G401 (cell line): ENCODE measurements around the gene SMIM13. TPM values are rescaled to one million over a fixed set of nuclear protein-coding genes. Genes with fewer than 3 reads are reported as not detected.

ENCODE experiments used
- DNase-seq: peaks from one replicate; pipeline ENCODE4 v3.0.0-alpha.2; 2015; ENCODE audit warnings: low spot score
- in situ Hi-C: cut with HindIII; loops from 2 replicates; pipeline ENCODE4 v1.10.0; 2016; ENCODE audit warnings: low sequenced_read_pairs, mixed read lengths
- total RNA-seq: library from RNA; depleted of rRNA; stranded (reverse); fragments of >200 nt; shearing (Covaris generic); gene quantifications from 2 replicates; pipeline ENCODE4 v1.2.3, GENCODE V29; 2014

Gene SMIM13
- total RNA-seq, 1 experiment from 2014 or later: 17.3 TPM

DNA sequence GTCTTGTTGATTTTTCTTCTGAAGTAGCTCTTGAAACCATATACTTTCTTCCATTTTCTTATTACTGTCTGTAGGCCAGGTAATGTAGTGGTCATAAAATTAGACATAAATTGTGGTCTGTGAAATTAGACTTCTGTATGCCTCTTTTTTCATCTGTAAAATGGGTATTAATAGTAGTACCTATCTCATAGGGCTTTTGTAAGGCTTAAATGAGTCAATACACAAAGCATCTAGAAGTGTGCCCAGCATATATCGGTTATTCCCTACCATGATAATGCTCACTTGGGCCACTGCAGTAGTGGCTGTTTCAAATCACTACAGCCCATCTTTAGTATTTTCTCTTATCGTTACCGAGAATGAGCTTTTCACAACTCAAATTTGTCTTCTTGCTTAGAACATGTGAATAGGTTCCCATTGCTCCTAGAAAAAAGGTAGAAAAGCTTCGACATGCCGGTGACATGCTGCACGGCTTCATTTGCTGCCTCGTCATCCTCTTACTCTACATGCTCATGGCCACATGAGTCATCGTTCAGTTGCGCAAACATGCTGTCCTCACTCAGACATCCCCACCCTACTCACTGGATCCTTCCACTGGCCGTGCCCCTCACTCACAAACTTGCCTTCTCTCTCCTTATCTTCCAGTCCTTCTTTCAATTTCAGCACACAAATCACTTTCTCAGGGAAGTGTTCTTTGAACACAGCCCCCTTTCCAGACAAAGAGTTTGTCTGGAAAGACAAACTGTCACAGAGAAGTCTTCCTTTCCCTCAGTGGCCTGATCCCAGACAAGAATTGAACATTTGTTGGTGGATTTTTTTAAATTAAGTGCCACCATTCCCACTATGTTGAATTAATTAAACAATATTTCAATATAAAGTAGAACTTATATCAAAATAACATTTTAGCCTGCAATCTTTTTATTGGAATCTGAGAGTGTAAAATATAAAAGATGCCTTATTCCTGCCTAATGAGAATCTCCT is 50.0 kb downstream of the SMIM13 start:
- in situ Hi-C loops: no loop called here
- no peak for DNase-seq

DNA sequence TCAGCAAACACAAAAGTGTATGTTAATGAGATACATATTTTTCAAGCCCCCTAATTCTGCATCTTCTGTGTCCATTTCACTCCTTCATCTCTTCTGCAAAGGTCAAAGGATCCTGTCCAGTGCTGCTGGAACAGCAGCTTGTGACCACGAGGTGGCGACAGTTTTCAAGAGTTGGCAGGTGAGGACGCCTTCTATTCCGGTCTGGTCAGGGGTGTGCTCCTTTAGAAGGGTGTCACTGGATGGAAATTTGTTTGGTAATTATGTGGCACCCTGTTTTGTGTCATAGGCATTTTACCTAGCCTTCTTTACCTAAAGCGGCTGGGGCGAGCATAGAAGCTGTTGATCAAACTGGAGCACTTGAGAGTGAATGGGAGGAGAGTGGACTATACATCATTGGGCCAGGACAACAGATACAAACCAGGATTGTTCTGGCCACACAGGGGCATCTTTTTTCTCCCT is 50.8 kb downstream of the SMIM13 start:
- DNase-seq: peak; percentile 84
- in situ Hi-C loops: no loop called here

DNA sequence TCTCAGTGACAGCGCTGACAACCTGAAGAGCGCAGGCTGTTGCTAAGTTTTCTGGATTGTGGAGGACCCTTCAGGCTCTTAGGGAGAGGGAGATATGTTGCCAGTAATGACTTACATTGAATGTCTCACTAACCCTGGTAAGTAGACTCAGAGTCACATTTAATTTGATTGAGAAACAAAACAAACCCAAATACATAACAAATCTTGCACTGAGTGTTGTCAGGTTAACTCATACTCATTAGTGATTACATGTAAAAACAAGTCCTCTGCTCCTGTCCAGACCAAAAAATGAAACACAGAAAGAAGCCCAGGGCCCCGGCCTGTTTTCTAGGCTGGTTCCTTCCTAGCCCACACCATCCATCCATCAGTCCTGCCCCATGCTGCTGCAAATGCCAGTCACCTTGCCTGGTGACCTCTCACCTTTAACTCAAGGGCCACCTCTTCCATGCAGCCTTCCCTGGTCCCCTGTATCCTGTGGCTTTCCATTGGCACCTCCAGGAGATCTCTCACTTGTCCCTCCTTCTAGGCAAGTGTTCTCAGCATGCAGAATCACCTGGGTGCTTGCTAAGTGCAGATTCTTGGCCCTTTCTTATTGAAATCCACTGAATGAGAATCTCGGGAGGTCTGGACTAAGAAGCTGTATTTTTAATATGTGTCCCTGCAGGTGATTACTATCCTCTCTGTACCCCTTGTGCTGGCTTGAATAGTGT is 52.6 kb downstream of the SMIM13 start:
- DNase-seq: no peak
- in situ Hi-C loops: no loop called here

DNA sequence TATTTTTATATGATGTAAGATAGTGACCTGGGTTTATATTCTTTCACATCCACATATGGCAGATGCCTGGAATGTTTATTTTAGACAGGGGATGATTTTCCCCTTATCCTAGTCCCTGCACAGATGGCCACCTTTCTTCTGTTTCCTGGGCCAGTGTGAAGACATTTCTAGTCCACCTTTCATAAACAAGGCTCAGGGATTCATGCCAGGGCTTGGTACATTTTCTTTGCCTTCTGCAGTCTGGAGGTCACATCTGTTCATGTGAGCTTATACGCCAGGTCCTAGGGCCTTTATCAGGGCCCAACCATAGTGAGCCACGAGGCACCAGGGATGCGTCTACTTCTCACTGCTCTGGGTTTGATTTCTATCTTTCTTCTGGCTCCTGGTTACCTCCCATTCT is 55.9 kb downstream of the SMIM13 start:
- DNase-seq: peak; percentile 87
- in situ Hi-C loops: no loop called here

DNA sequence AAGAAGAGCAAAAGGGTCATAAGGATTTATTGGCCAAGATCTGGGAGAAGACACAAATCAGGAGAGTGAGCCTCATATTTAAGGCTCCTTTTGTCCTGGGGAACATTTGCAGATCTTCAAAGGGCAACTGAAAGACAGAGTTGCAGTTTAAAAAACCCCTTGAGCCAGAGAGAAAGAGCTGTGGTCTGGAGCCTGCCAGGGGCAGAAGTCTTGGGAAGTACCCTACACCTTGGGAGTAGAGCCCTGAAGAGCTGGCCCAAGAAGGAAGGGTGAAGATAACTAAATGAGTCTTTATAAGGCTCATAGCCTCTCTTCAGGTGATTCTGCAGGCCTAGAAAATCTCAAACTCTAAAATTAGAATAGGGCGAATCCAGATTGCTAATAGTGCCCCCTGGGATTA is 57.9 kb downstream of the SMIM13 start:
- in situ Hi-C loops: no loop called here
- no peak for DNase-seq

DNA sequence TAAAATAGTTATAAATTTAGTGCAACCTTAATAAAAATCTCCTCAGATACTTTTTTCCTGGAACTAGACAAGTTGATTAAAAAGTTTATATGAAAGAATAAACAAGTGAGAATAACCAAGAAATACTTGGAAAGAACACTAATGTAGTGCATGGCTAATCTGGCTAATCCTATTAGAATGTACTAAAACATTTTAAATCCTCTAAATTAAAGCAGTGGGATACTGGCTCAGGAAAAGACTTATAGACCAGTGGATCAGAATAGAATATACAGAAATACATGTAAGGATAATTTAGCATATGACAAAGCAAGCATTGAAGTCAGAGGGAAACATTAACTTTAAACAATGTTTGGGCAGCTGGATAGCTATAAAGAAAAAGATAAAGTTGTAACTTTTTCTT is 58.9 kb downstream of the SMIM13 start:
- in situ Hi-C loops: no loop called here
- DNase-seq: no peak

DNA sequence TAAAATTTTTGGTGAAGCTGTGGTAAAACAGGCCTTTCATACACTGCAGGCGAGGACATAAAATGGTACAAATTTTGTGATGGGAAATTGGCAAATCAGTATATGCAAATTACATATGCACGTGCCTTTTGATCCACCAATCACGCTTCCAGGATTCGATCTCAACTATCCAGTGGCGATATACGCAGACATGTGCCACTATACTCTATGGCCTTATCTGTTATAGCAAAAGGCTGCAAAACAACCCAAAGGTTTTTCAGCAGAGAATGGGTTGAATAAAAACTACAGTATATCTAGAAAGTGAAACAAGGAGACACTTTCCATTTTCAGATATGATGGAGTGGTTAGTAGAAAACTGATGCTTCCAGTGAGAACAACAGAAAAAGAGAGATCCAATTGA is 59.8 kb downstream of the SMIM13 start:
- in situ Hi-C loops: no loop called here
- DNase-seq: no peak

DNA sequence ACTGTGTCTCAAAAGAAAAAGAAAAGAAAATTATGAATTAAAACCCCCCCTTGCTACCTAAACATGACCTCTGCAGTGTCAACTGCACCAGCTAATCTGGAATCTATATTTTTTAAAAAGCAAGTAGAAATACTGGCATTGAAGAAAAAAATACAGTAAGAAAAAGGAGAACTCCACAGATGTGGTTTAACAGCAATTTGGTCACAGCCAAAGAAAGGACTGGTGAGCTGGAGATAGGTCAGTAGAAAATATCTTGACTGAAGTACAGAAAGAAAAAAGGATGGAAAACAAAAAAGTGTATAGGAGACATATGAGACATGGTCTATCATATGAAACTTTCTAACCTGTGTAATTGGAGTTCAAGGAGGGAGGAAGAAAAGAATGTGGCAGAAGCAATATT is 62.0 kb downstream of the SMIM13 start:
- in situ Hi-C loops: no loop called here
- DNase-seq: no peak

DNA sequence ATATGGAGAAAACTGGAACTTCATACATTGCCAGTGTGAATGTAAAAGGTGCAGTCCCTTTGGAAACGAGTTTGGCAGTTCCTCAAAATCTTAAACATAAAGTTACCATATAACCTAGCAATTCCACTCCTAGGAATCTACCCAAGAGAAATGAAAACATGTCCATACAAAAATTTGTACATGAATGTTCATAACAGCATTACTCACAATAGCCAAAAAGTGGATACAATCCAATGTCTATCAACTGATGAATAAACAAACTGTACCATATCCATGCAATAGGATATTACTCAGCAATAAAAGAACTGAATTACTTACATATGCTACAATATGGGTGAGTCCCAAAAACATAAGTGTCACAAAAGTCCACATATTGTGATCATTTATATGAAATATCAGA is 66.6 kb downstream of the SMIM13 start:
- in situ Hi-C loops: no loop called here
- no peak for DNase-seq

DNA sequence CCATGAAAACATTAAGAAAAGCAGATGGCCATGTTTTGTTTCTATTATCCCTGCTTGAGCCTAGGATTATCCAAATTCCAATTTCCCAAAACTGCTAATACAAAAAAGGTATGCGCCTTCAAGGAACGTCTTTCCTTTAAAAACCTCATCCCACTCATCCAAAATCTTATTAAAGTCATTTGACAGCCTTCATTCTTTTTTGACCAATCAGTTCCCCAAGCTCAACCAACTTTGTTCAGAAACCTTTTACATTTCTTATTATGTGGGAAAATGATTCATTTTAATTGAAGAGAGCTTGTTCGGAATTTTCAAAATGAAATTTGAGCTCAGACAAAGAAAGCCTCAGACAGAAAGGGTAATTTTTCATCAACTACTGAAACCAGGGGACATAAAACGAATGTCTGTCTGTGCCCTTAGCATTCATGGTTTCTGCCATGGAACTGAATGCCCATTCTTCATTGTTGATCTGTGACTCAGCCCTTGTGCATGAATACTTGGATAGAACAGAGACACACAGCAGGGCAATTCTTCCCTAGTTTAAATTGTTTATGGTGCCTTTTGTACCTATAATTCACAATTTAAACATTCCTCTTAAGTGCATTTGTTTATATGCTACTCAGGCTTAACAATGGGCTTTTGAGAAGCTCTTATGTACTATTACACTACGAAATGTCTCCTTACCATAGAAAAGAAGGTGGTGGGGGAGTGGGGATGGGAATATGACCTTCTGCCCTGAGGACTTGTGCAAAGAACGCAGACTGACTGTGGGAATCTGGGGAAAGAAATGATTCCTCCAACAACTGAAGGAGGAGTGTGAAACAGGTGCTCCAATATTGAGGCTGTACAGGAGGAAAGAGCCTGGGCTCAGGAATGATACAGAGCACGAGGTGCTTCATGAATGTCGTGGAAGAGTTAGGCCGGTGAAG is 67.7 kb downstream of the SMIM13 start:
- DNase-seq: no peak
- in situ Hi-C loops: no loop called here

DNA sequence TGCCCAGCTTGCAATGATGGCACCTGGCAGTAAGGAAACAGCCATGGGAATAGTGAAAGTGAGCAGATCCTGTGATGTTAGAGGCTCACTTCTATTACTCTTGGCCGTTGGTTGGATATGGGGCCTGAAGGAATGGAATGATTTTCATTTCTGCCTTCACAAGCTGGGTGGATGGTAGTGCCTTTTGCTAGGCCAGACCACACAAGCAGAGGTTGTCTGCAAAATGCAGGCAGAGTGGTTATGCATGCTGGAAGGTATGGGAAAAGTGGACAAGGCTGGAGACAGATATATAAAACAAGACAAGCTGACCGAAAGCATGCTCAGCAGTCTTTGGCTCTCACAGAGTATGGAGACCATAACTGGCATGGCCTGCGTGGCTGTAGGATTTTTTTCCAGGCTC is 68.6 kb downstream of the SMIM13 start:
- no peak for DNase-seq
- in situ Hi-C loops: no loop called here

DNA sequence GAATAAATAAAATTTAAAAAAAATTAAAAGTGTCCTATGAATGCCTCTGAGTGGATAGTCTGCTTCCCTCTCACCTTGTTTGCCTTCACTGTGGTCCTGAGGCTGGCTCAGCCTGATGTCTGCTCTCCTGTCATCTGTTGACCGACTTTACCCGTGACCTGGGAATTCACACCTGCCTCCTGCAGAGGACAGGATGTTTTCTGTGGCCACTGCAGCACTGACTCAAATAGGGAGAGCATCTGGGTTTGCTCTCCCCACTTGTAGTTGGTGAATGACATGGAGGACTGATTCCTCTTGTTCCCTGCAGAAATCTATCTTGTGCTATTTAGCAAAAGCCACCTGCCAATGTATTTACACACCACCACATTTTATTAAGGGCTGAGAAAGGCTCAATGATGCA is 70.3 kb downstream of the SMIM13 start:
- in situ Hi-C loops: no loop called here
- DNase-seq: no peak

DNA sequence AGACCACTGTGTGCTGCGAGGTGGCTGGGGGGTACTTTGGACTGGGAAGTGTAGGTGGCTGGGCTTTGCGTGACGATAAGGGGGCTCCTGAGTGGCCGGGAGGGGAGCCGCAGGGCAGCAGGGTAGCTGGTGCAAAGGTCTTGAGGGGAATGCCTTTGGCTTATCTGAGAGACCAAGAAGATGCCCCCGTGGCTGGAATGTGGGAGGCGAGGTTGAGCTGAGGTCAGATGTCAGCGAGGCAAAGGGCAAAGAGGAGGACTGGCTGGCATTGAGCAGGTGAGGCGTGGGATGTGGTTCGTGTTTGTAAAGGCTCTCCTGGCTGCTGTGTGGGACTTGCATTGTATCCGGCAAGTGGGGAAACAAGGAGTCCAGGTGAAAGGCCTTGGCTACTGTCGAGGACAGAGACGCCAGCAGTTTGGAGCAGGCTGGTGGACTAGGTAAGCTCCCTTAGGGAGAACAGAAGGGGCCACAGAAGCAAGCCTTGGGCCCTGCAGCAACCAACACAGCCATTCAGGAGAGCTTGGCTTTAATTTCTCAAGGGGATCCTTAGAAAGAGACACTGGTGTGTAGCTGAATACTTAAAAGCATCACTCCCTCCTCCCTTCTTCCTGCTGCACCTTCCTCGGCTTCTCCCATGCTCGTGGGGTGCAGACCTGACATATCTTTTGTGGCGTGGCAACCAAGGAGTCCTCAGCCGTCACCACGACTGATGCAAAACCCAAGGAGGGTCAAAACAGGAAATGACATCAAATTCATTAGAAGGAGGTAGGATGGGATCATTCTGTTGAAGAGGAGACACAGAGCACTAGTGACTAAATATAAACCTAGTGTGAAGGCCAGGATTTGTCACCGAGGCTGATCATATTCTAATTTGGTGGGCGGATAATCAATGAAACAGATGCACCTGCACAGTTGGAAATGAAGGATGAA is 71.3 kb downstream of the SMIM13 start:
- no peak for DNase-seq
- in situ Hi-C loops: no loop called here

DNA sequence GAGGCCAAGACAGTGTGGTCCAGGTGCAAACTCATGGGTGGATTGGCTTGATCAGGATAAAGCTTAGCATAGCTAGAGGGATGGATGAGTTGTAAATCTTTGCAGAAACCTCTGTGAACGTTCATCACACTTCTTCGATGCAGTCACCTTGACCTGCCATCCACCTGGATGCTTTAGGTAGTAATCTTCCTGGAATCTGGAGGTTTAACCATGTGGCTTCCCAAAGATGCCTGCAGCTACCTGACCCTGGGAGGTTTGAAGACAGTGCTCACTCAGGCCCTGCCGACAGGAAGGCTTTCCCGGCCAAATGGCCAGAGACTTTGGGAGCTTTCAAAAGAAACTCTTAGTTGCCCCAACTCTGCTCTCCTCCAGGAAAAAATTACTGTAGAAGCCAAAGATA is 73.3 kb downstream of the SMIM13 start:
- DNase-seq: no peak
- in situ Hi-C loops: no loop called here

DNA sequence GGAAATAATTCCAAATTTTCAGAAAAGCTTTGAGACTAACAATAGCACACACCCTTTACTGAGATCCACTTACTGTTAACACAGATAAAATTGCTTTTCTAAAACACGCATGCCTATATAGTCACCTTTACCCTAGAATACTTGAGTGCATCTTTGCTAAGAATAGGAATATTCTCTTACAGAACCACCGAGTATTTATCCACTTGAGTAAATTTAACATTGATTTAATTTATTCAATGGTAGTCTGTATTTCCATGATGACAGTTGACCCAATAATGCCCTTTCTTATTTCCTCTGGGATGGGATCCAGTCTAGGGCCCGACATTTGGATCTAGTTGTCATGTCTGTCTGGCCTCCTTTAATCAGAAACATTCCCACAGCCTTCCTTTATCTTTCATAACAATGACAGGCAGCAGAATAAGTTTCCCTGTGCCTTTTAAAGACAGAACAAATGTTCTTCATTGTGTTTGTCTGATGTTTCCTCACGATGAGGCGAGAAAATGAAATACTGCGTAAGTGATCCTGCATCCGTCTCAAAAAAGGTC is 74.5 kb downstream of the SMIM13 start:
- no peak for DNase-seq
- in situ Hi-C loops: no loop called here

DNA sequence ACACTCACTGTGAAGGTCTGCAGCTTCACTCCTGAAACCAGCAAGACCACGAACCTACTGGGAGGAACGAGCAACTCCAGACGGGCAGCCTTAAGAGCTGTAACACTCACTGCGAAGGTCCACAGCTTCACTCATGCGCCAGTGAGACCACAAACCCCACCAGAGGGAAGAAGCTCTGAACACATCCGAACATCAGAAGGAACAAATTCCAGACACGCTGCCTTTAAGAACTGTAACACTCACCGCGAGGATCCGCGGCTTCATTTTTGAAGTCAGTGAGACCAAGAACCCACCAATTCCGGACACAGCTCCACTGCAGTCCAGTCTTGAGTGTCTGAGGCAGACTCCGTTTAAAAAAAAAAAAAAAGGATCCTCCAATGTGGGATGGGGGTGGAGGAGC is 78.3 kb downstream of the SMIM13 start:
- in situ Hi-C loops: no loop called here

DNA sequence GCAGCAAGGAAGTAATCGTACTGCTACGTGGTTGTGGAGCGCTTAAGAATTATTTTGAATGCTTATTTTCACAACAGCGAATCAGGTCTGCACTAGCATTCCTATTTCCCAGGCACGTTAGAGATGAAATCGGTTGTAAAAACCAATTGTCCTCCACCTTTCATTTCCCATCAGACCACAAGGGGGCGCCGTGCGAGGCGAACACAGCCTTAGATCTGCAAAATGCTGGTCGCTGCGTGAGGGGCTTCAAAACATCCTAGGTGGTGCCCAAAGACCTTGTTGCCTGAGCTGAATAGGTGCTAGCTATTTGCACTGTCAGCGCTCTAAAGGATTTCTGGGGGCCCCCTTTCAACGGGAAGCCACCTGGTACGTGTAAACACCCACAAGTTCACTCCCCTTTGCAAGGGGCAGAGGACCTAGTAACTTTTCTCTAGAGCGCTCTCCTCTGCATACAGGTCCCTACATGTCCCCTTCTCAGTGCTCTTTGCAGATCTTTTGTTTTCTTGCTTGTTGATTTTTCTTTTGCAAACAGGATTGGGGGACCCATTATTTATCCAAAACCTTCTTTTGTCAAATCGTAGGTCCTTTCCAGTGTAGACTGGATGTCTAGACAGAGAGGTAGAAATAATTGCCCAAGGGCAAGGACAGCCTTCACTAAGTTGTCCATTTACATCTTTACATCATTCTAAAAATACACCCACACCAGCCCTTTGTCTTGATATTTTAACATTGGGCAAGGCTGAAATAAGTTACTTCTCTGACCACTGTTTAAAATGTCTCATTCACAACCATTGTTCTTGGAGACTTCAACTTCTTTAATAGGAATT is 79.1 kb downstream of the SMIM13 start:
- in situ Hi-C loops: no loop called here
- DNase-seq: peak; percentile 72

More for the DNA sequence above, 78.3 kb downstream of the SMIM13 start:
- DNase-seq: no peak
